ENCODE measurements around the gene CSMD2. TPM values are rescaled to one million over a fixed set of nuclear protein-coding genes. Genes with fewer than 3 reads are reported as not detected.

Gene CSMD2
- polyA plus RNA-seq, 2 donors, result 0.02 to 0.08 TPM

GRCh38 chr1:33503506-33503905 is 661.5 kb downstream of the CSMD2 start:
- Histone ChIP-seq H3K36me3 (ENCODE audit: control insufficient read depth in 2 of 2, insufficient read depth in 2 of 2, low read length in 1 of 2) (no peaks in the 10 kb centered on the region), H3K27me3 (ENCODE audit: control insufficient read depth in 1 of 2, insufficient read depth in 2 of 2, low read length in 2 of 2) (no peaks in the 10 kb centered on the region), H3K27ac (ENCODE audit: low read depth in 2 of 2, low read length in 1 of 2) (no peak overlapping the region), H3K4me3 (ENCODE audit: low read depth in 1 of 2, low read length in 2 of 2) (no peak overlapping the region), H3K9me3 (ENCODE audit: control insufficient read depth in 2 of 2, insufficient read depth in 1 of 2, low read depth in 1 of 2, low read length in 1 of 2) (peaks cover 0 to 6% of the 10 kb centered on the region in 2 donors), H3K4me1 (ENCODE audit: control insufficient read depth in 2 of 2, insufficient read depth in 2 of 2, low read length in 1 of 2) (no peaks in the 10 kb centered on the region)
- 85% methylated on average over 1 of the region's 1 CpG for WGBS, 2 donors

GRCh38 chr1:33502726-33503125 is 662.3 kb downstream of the CSMD2 start:
- Histone ChIP-seq H3K4me1 (ENCODE audit: control insufficient read depth in 2 of 2, insufficient read depth in 2 of 2, low read length in 1 of 2) (no peaks in the 10 kb centered on the region), H3K27ac (ENCODE audit: low read depth in 2 of 2, low read length in 1 of 2) (no peak overlapping the region), H3K9me3 (ENCODE audit: control insufficient read depth in 2 of 2, insufficient read depth in 1 of 2, low read depth in 1 of 2, low read length in 1 of 2) (peaks cover 0 to 8% of the 10 kb centered on the region in 2 donors), H3K36me3 (ENCODE audit: control insufficient read depth in 2 of 2, insufficient read depth in 2 of 2, low read length in 1 of 2) (no peaks in the 10 kb centered on the region), H3K27me3 (ENCODE audit: control insufficient read depth in 1 of 2, insufficient read depth in 2 of 2, low read length in 2 of 2) (no peaks in the 10 kb centered on the region), H3K4me3 (ENCODE audit: low read depth in 1 of 2, low read length in 2 of 2) (no peak overlapping the region)
- WGBS, 2 donors, result 59 to 68% methylated on average over 5 of the region's 5 CpGs

GRCh38 chr1:33501774-33502173 is 663.3 kb downstream of the CSMD2 start:
- no peaks in the 10 kb centered on the region for H3K27me3 ChIP-seq (ENCODE audit: control insufficient read depth in 1 of 2, insufficient read depth in 2 of 2, low read length in 2 of 2)
- H3K4me3 ChIP-seq (ENCODE audit: low read depth in 1 of 2, low read length in 2 of 2), result no peak overlapping the region
- no peaks in the 10 kb centered on the region for H3K4me1 ChIP-seq (ENCODE audit: control insufficient read depth in 2 of 2, insufficient read depth in 2 of 2, low read length in 1 of 2)
- peaks cover 5 to 8% of the 10 kb centered on the region in 2 donors for H3K9me3 ChIP-seq (ENCODE audit: control insufficient read depth in 2 of 2, insufficient read depth in 1 of 2, low read depth in 1 of 2, low read length in 1 of 2)
- WGBS, 2 donors, result 90 to 91% methylated on average over 8 of the region's 8 CpGs
- no peaks in the 10 kb centered on the region for H3K36me3 ChIP-seq (ENCODE audit: control insufficient read depth in 2 of 2, insufficient read depth in 2 of 2, low read length in 1 of 2)
- no peak overlapping the region for H3K27ac ChIP-seq (ENCODE audit: low read depth in 2 of 2, low read length in 1 of 2)

GRCh38 chr1:33501309-33501708 is 663.7 kb downstream of the CSMD2 start:
- no peaks in the 10 kb centered on the region for H3K4me1 ChIP-seq (ENCODE audit: control insufficient read depth in 2 of 2, insufficient read depth in 2 of 2, low read length in 1 of 2)
- H3K27ac ChIP-seq (ENCODE audit: low read depth in 2 of 2, low read length in 1 of 2), result no peak overlapping the region
- no peak overlapping the region for H3K4me3 ChIP-seq (ENCODE audit: low read depth in 1 of 2, low read length in 2 of 2)
- peaks cover 5 to 8% of the 10 kb centered on the region in 2 donors for H3K9me3 ChIP-seq (ENCODE audit: control insufficient read depth in 2 of 2, insufficient read depth in 1 of 2, low read depth in 1 of 2, low read length in 1 of 2)
- no peaks in the 10 kb centered on the region for H3K27me3 ChIP-seq (ENCODE audit: control insufficient read depth in 1 of 2, insufficient read depth in 2 of 2, low read length in 2 of 2)
- H3K36me3 ChIP-seq (ENCODE audit: control insufficient read depth in 2 of 2, insufficient read depth in 2 of 2, low read length in 1 of 2), result no peaks in the 10 kb centered on the region
- 88 to 89% methylated on average over 2 of the region's 2 CpGs for WGBS, 2 donors

GRCh38 chr1:33500547-33500946 is 664.5 kb downstream of the CSMD2 start:
- no peaks in the 10 kb centered on the region for H3K4me1 ChIP-seq (ENCODE audit: control insufficient read depth in 2 of 2, insufficient read depth in 2 of 2, low read length in 1 of 2)
- no peaks in the 10 kb centered on the region for H3K27me3 ChIP-seq (ENCODE audit: control insufficient read depth in 1 of 2, insufficient read depth in 2 of 2, low read length in 2 of 2)
- H3K4me3 ChIP-seq (ENCODE audit: low read depth in 1 of 2, low read length in 2 of 2), result no peak overlapping the region
- H3K36me3 ChIP-seq (ENCODE audit: control insufficient read depth in 2 of 2, insufficient read depth in 2 of 2, low read length in 1 of 2), result no peaks in the 10 kb centered on the region
- 71 to 72% methylated on average over 4 of the region's 4 CpGs for WGBS, 2 donors
- no peak overlapping the region for H3K27ac ChIP-seq (ENCODE audit: low read depth in 2 of 2, low read length in 1 of 2)
- peaks cover 5 to 13% of the 10 kb centered on the region in 2 donors for H3K9me3 ChIP-seq (ENCODE audit: control insufficient read depth in 2 of 2, insufficient read depth in 1 of 2, low read depth in 1 of 2, low read length in 1 of 2)

GRCh38 chr1:33497410-33497809 is 667.6 kb downstream of the CSMD2 start:
- H3K27me3 ChIP-seq (ENCODE audit: control insufficient read depth in 1 of 2, insufficient read depth in 2 of 2, low read length in 2 of 2), result no peaks in the 10 kb centered on the region
- H3K9me3 ChIP-seq (ENCODE audit: control insufficient read depth in 2 of 2, insufficient read depth in 1 of 2, low read depth in 1 of 2, low read length in 1 of 2), result peaks cover 17 to 29% of the 10 kb centered on the region in 2 donors
- H3K4me1 ChIP-seq (ENCODE audit: control insufficient read depth in 2 of 2, insufficient read depth in 2 of 2, low read length in 1 of 2), result no peaks in the 10 kb centered on the region

GRCh38 chr1:33494929-33495328 is 670.1 kb downstream of the CSMD2 start:
- no peak overlapping the region for H3K4me3 ChIP-seq (ENCODE audit: low read depth in 1 of 2, low read length in 2 of 2)
- H3K36me3 ChIP-seq (ENCODE audit: control insufficient read depth in 2 of 2, insufficient read depth in 2 of 2, low read length in 1 of 2), result peaks cover 0 to 24% of the 10 kb centered on the region in 2 donors
- H3K4me1 ChIP-seq (ENCODE audit: control insufficient read depth in 2 of 2, insufficient read depth in 2 of 2, low read length in 1 of 2), result no peaks in the 10 kb centered on the region
- H3K27me3 ChIP-seq (ENCODE audit: control insufficient read depth in 1 of 2, insufficient read depth in 2 of 2, low read length in 2 of 2), result no peaks in the 10 kb centered on the region
- peaks cover 17 to 33% of the 10 kb centered on the region in 2 donors for H3K9me3 ChIP-seq (ENCODE audit: control insufficient read depth in 2 of 2, insufficient read depth in 1 of 2, low read depth in 1 of 2, low read length in 1 of 2)
- WGBS, 2 donors, result 98% methylated on average over 9 of the region's 9 CpGs
- H3K27ac ChIP-seq (ENCODE audit: low read depth in 2 of 2, low read length in 1 of 2), result no peak overlapping the region

More at GRCh38 chr1:33497410-33497809, 667.6 kb downstream of the CSMD2 start:
- 97 to 100% methylated on average over 1 of the region's 1 CpG for WGBS, 2 donors
- H3K27ac ChIP-seq (ENCODE audit: low read depth in 2 of 2, low read length in 1 of 2), result no peak overlapping the region
- H3K36me3 ChIP-seq (ENCODE audit: control insufficient read depth in 2 of 2, insufficient read depth in 2 of 2, low read length in 1 of 2), result peaks cover 0 to 11% of the 10 kb centered on the region in 2 donors
- H3K4me3 ChIP-seq (ENCODE audit: low read depth in 1 of 2, low read length in 2 of 2), result no peak overlapping the region

- 92 to 99% methylated on average over 2 of the region's 2 CpGs for WGBS, 2 donors
- peaks cover 14 to 32% of the 10 kb centered on the region in 2 donors for H3K36me3 ChIP-seq (ENCODE audit: control insufficient read depth in 2 of 2, insufficient read depth in 2 of 2, low read length in 1 of 2)
- H3K27ac ChIP-seq (ENCODE audit: low read depth in 2 of 2, low read length in 1 of 2), result no peak overlapping the region
- no peaks in the 10 kb centered on the region for H3K27me3 ChIP-seq (ENCODE audit: control insufficient read depth in 1 of 2, insufficient read depth in 2 of 2, low read length in 2 of 2)
- peaks cover 5 to 12% of the 10 kb centered on the region in 2 donors for H3K9me3 ChIP-seq (ENCODE audit: control insufficient read depth in 2 of 2, insufficient read depth in 1 of 2, low read depth in 1 of 2, low read length in 1 of 2)
- H3K4me3 ChIP-seq (ENCODE audit: low read depth in 1 of 2, low read length in 2 of 2), result no peak overlapping the region
- no peaks in the 10 kb centered on the region for H3K4me1 ChIP-seq (ENCODE audit: control insufficient read depth in 2 of 2, insufficient read depth in 2 of 2, low read length in 1 of 2)
Measured at GRCh38 chr1:33488624-33489023, 676.4 kb downstream of the CSMD2 start.

GRCh38 chr1:33482412-33482811 is 682.6 kb downstream of the CSMD2 start:
- Histone ChIP-seq H3K4me3 (ENCODE audit: low read depth in 1 of 2, low read length in 2 of 2) (no peak overlapping the region), H3K4me1 (ENCODE audit: control insufficient read depth in 2 of 2, insufficient read depth in 2 of 2, low read length in 1 of 2) (no peaks in the 10 kb centered on the region), H3K27me3 (ENCODE audit: control insufficient read depth in 1 of 2, insufficient read depth in 2 of 2, low read length in 2 of 2) (no peaks in the 10 kb centered on the region), H3K27ac (ENCODE audit: low read depth in 2 of 2, low read length in 1 of 2) (no peak overlapping the region), H3K36me3 (ENCODE audit: control insufficient read depth in 2 of 2, insufficient read depth in 2 of 2, low read length in 1 of 2) (peaks cover 6 to 11% of the 10 kb centered on the region in 2 donors), H3K9me3 (ENCODE audit: control insufficient read depth in 2 of 2, insufficient read depth in 1 of 2, low read depth in 1 of 2, low read length in 1 of 2) (peaks cover 0 to 2% of the 10 kb centered on the region in 2 donors)
- WGBS, 2 donors, result 90 to 91% methylated on average over 2 of the region's 2 CpGs

GRCh38 chr1:33477451-33477850 is 687.6 kb downstream of the CSMD2 start:
- Histone ChIP-seq H3K9me3 (ENCODE audit: control insufficient read depth in 2 of 2, insufficient read depth in 1 of 2, low read depth in 1 of 2, low read length in 1 of 2) (no peaks in the 10 kb centered on the region), H3K36me3 (ENCODE audit: control insufficient read depth in 2 of 2, insufficient read depth in 2 of 2, low read length in 1 of 2) (peaks cover 5 to 6% of the 10 kb centered on the region in 2 donors), H3K4me3 (ENCODE audit: low read depth in 1 of 2, low read length in 2 of 2) (no peak overlapping the region), H3K4me1 (ENCODE audit: control insufficient read depth in 2 of 2, insufficient read depth in 2 of 2, low read length in 1 of 2) (no peaks in the 10 kb centered on the region), H3K27me3 (ENCODE audit: control insufficient read depth in 1 of 2, insufficient read depth in 2 of 2, low read length in 2 of 2) (no peaks in the 10 kb centered on the region), H3K27ac (ENCODE audit: low read depth in 2 of 2, low read length in 1 of 2) (no peak overlapping the region)
- WGBS, 2 donors, result 65 to 72% methylated on average over 4 of the region's 4 CpGs
